Measurements from ENCODE around the gene LIG1.
A peak's percentile ranks its signal among the peaks of the same experiment; 100 is the strongest.

LIG1 gene

GRCh38 chr19:48169939-48170803, at the start of gene LIG1, which contains the start of gene ZSWIM9:
Gene LIG1 (minus strand): TSS chr19:48170344. CDS start chr19:48165566, 4,778 bp downstream.
Gene ZSWIM9 (plus strand): TSS chr19:48170680. CDS start chr19:48171803, 1,123 bp downstream.
- peak within 1 kb of the TSS; percentile 91 for H3K4me3 ChIP-seq (replicated peaks; ENCODE audit: low read depth, low read length)
- TF ChIP-seq, protein P1, sequence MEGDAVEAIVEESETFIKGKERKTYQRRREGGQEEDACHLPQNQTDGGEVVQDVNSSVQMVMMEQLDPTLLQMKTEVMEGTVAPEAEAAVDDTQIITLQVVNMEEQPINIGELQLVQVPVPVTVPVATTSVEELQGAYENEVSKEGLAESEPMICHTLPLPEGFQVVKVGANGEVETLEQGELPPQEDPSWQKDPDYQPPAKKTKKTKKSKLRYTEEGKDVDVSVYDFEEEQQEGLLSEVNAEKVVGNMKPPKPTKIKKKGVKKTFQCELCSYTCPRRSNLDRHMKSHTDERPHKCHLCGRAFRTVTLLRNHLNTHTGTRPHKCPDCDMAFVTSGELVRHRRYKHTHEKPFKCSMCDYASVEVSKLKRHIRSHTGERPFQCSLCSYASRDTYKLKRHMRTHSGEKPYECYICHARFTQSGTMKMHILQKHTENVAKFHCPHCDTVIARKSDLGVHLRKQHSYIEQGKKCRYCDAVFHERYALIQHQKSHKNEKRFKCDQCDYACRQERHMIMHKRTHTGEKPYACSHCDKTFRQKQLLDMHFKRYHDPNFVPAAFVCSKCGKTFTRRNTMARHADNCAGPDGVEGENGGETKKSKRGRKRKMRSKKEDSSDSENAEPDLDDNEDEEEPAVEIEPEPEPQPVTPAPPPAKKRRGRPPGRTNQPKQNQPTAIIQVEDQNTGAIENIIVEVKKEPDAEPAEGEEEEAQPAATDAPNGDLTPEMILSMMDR (IDR thresholded peaks at IDR 0.05; ENCODE audit: low read depth, low read length, missing control alignments): no peak
- peak; percentile 86 for DNase-seq (ENCODE audit: extremely low read depth, low read depth)

- no peak for DNase-seq (ENCODE audit: extremely low read depth, low read depth)
- no peak overlapping the region for H3K4me3 ChIP-seq (replicated peaks; ENCODE audit: low read depth, low read length)
- TF ChIP-seq, protein P1 (IDR thresholded peaks at IDR 0.05; ENCODE audit: low read depth, low read length, missing control alignments): no peak
These were observed 48.9 kb upstream of the LIG1 start for GRCh38 chr19:48218997-48219396.

DNA sequence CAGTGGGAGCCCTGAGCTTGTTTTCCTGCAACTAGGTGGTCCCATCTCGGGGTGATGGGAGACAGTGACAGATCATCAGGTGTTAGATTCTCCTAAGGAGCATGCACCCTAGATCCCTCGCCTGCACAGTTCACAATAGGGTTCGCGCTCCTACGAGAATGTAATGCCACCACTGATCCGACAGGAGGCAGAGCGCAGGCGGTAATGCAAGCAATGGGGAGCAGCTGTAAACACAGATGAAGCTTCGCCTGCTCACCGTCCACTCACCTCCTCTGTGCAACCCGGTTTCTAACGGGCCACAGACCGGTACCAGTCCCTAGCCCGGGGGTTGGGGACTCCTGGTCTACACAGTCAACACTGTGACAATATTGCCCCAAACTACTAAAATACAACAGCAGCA, 46.8 kb upstream of the LIG1 start:
- TF ChIP-seq, protein P1 (IDR thresholded peaks at IDR 0.05; ENCODE audit: low read depth, low read length, missing control alignments): no peak
- H3K4me3 ChIP-seq (replicated peaks; ENCODE audit: low read depth, low read length): no peak overlapping the region
- no peak for DNase-seq (ENCODE audit: extremely low read depth, low read depth)

- no peak for DNase-seq (ENCODE audit: extremely low read depth, low read depth)
- TF ChIP-seq, protein P1 (IDR thresholded peaks at IDR 0.05; ENCODE audit: low read depth, low read length, missing control alignments): no peak
- no peak overlapping the region for H3K4me3 ChIP-seq (replicated peaks; ENCODE audit: low read depth, low read length)
These were observed 43.8 kb upstream of the LIG1 start for GRCh38 chr19:48213959-48214358.

GRCh38 chr19:48210005-48210404, 39.9 kb upstream of the LIG1 start:
- DNase-seq (ENCODE audit: extremely low read depth, low read depth): no peak
- no peak overlapping the region for H3K4me3 ChIP-seq (replicated peaks; ENCODE audit: low read depth, low read length)
- TF ChIP-seq, protein P1 (IDR thresholded peaks at IDR 0.05; ENCODE audit: low read depth, low read length, missing control alignments): no peak

DNA sequence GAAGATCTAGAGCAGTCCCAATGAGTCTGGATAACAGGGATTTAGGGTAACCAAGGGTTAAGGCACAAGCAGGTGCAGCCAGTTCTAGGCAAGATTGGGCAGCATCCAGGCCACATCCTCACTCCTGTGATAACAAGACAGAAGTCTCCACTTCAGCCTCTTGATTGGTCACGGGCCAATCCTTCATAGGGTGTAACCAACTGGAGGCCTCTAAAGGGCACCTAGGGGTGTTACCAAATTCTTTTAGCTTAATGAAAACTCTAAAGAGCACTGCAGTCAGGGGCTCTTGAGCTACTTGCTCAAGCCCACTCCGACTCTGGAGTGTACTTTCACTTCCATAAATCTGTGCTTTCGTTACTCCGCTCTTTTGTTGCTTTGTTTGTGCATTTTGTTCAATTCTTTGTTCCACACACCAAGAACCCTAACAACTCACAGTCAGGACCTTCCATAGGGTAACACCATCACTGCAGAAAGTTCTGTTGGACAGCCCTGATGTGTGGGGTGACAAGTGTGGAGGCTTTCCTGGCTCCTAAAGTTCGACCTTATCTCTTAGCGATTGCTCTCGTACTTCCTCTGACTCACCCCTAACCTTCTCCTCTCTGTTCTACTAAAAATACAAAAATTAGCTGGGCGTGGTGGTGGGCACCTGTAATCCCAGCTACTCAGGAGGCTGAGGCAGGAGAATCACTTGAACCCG, 36.4 kb upstream of the LIG1 start:
- DNase-seq (ENCODE audit: extremely low read depth, low read depth): no peak
- H3K4me3 ChIP-seq (replicated peaks; ENCODE audit: low read depth, low read length): no peak overlapping the region
- TF ChIP-seq, protein P1 (IDR thresholded peaks at IDR 0.05; ENCODE audit: low read depth, low read length, missing control alignments): no peak
